Trophoblast cell (in vitro differentiated cells and primary cell): ENCODE data around the gene DNAJC16. TPM values are rescaled to one million over a fixed set of nuclear protein-coding genes. Genes with fewer than 3 reads are reported as not detected.

Experiments
- DNase-seq, 2 donors: peaks; one replicate each; pipeline ENCODE4 v3.0.0-alpha.2; 2016
- H2AFZ ChIP-seq: 2 replicates; pipeline ENCODE4 v1.6.1; 2013; ENCODE audit warnings: low read length, moderate library complexity, mild to moderate bottlenecking; ENCODE audit not compliant: insufficient read depth, poor library complexity
- H2AK5ac ChIP-seq: 2 replicates; pipeline ENCODE4 v1.6.1; 2013; ENCODE audit warnings: mild to moderate bottlenecking, low read length
- H2BK120ac ChIP-seq: 2 replicates; pipeline ENCODE4 v1.6.1; 2013; ENCODE audit warnings: low read length, mild to moderate bottlenecking, moderate library complexity; ENCODE audit not compliant: insufficient read depth, poor library complexity
- H2BK12ac ChIP-seq: 2 replicates; pipeline ENCODE4 v1.6.1; 2013; ENCODE audit warnings: mild to moderate bottlenecking, low read length, moderate library complexity
- H2BK5ac ChIP-seq: 2 replicates; pipeline ENCODE4 v1.6.1; 2013; ENCODE audit warnings: low read length, low read depth, moderate library complexity, mild to moderate bottlenecking; ENCODE audit not compliant: poor library complexity
- H3K14ac ChIP-seq: 2 replicates; pipeline ENCODE4 v1.6.1; 2013; ENCODE audit warnings: mild to moderate bottlenecking, low read length
- H3K18ac ChIP-seq: 2 replicates; pipeline ENCODE4 v1.6.1; 2013; ENCODE audit warnings: mild to moderate bottlenecking, low read length
- H3K23ac ChIP-seq: 2 replicates; pipeline ENCODE4 v1.6.1; 2013; ENCODE audit warnings: low read length
- H3K27ac ChIP-seq: 2 replicates; pipeline ENCODE4 v1.5.1; 2013; ENCODE audit warnings: low read depth, mild to moderate bottlenecking, inconsistent platforms, low read length, moderate library complexity
- H3K27me3 ChIP-seq: 2 replicates; pipeline ENCODE4 v1.6.1; 2013; ENCODE audit warnings: inconsistent platforms, mild to moderate bottlenecking, low read length, moderate library complexity; ENCODE audit not compliant: insufficient read depth
- H3K36me3 ChIP-seq, 2 experiments: 1 replicate in 1 of 2; 2 replicates in 1 of 2; pipeline ENCODE4 v1.6.1; 2013; ENCODE audit warnings: low read length in 2 of 2, mild to moderate bottlenecking in 2 of 2, moderate library complexity in 1 of 2; ENCODE audit not compliant: insufficient read depth in 2 of 2, control insufficient read depth in 1 of 2
- H3K4ac ChIP-seq: 2 replicates; pipeline ENCODE4 v1.6.1; 2013; ENCODE audit warnings: low read depth, mild to moderate bottlenecking, low read length, moderate library complexity
- H3K4me1 ChIP-seq, 2 experiments: 1 replicate in 1 of 2; 2 replicates in 1 of 2; pipeline ENCODE4 v1.6.1; 2013; ENCODE audit warnings: low read length in 2 of 2, mild to moderate bottlenecking in 2 of 2, moderate library complexity in 1 of 2; ENCODE audit not compliant: insufficient read depth in 2 of 2, control insufficient read depth in 1 of 2
- H3K4me2 ChIP-seq: 2 replicates; pipeline ENCODE4 v1.6.1; 2013; ENCODE audit warnings: inconsistent platforms, mild to moderate bottlenecking, low read length, moderate library complexity
- H3K4me3 ChIP-seq: 2 replicates; pipeline ENCODE4 v1.5.1; 2013; ENCODE audit warnings: mild to moderate bottlenecking, low read depth, low read length, inconsistent platforms
- H3K79me1 ChIP-seq: one replicate; pipeline ENCODE4 v1.6.1; 2013; ENCODE audit warnings: low read length
- H3K79me2 ChIP-seq: 2 replicates; pipeline ENCODE4 v1.6.1; 2013; ENCODE audit warnings: low read length, mild to moderate bottlenecking; ENCODE audit not compliant: control insufficient read depth, insufficient read depth, poor library complexity
- H3K9ac ChIP-seq: 2 replicates; pipeline ENCODE4 v1.6.1; 2013; ENCODE audit warnings: mild to moderate bottlenecking, low read length
- H3K9me3 ChIP-seq: 2 replicates; pipeline ENCODE4 v1.6.1; 2013; ENCODE audit warnings: low read depth, mild to moderate bottlenecking, control low read depth, inconsistent platforms, low read length; ENCODE audit not compliant: insufficient read depth
- H4K12ac ChIP-seq: 2 replicates; pipeline ENCODE4 v1.6.1; 2013; ENCODE audit warnings: low read depth, mild to moderate bottlenecking, low read length, moderate library complexity
- H4K8ac ChIP-seq: 2 replicates; pipeline ENCODE4 v1.6.1; 2013; ENCODE audit warnings: low read depth, mild to moderate bottlenecking, low read length, moderate library complexity
- H4K91ac ChIP-seq: one replicate; pipeline ENCODE4 v1.6.1; 2013; ENCODE audit warnings: low read depth, mild to moderate bottlenecking, low read length, moderate library complexity
- WGBS: extraction: QIAGEN DNeasy Blood & Tissue Kit; methylation state at CpG from one replicate; pipeline ENCODE4 v1.1.7; 2013; ENCODE audit warnings: missing lambda C conversion rate; ENCODE audit not compliant: insufficient read length, insufficient coverage; ENCODE audit errors: extremely low coverage; 5-methylcytosine and 5-hydroxymethylcytosine counted together
- polyA plus RNA-seq: library from polyadenylated mRNA; stranded (reverse); fragments of 200-250 nt; gene quantifications from 2 replicates; pipeline ENCODE4 v1.2.3, GENCODE V29; 2013

The DNAJC16 gene
- polyA plus RNA-seq: 9.9 and 10.1 TPM in 2 replicates

DNA sequence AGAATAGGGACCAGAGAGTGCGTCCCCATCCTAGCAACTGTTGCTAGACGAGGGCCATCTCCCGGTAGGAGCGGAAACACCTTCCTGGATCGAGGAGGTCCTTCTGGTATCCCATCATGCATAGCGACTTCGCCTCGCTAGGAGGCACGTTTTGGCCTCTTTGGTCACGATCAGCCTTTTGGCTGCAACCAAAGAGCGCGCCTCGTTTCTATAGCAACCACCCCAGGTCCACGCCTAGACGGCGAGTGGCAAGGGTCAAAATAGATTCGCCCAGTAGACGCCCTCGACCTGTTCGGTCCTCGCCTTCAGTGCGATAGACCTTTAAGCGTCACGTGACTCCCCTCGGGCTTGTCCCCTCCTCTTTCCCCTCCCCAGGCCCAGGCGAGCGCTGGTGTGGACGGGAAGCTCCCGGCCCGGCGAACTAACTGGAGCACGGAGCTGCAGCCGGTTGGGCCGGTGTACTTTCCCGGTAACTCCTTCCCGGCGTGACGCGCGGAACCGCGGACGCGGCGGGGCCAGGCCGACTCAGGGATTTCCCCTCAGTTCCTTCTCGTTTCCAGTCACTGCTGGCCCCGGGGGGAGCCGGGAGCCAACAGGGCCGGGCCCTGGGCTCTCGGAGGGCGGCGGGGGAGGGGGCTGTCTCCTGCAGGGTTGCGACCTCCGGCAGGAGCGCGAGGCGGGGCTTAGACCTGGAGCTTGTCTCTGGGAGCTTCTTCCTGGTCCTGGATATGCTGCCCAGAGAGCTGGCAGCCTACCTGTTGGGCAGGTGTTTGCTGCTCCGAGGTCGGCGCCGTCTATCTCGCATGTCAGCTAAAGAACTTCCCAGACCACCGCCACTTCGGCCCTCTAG, at the start of gene DNAJC16:
TSS of gene DNAJC16 (plus strand) at position 359 of the 850 bp plus-strand sequence. CDS start 2,258 bp downstream, outside the sequence.
- Histone ChIP-seq H3K14ac (peak within 1 kb of the TSS; percentile 81), H3K4me3 (peak within 1 kb of the TSS; percentile 85), H3K9ac (peak within 1 kb of the TSS; percentile 92), H4K91ac (peak within 1 kb of the TSS; percentile 56), H2BK12ac (no peak within 1 kb of the TSS), H3K79me2 (peaks cover 3% of the 10 kb centered on the region), H3K27me3 (no peaks in the 10 kb centered on the region), H3K4me1 (peaks cover 5 to 6% of the 10 kb centered on the region in 2 experiments), H2BK120ac (no peak within 1 kb of the TSS), H4K8ac (peak within 1 kb of the TSS; percentile 82), H3K79me1 (peaks cover 11% of the 10 kb centered on the region), H2AFZ (peak within 1 kb of the TSS; percentile 60), H3K23ac (no peak within 1 kb of the TSS), H3K27ac (peak within 1 kb of the TSS; percentile 92), H2AK5ac (no peak within 1 kb of the TSS), H3K36me3 (peaks cover 0 to 7% of the 10 kb centered on the region in 2 experiments), H2BK5ac (peak within 1 kb of the TSS; percentile 74), H4K12ac (peak within 1 kb of the TSS; percentile 88), H3K18ac (peak within 1 kb of the TSS; percentile 86), H3K4me2 (peak within 1 kb of the TSS; percentile 94), H3K9me3 (no peaks in the 10 kb centered on the region), H3K4ac (peak within 1 kb of the TSS; percentile 51)
- DNase-seq: peak; percentile 100
- WGBS: no CpG with 5 or more reads among the region's 65 CpGs

GRCh38 chr1:15476927-15477326, 49.7 kb upstream of the DNAJC16 start:
- H2BK120ac ChIP-seq: no peak overlapping the region
- H4K12ac ChIP-seq: no peak overlapping the region
- H3K36me3 ChIP-seq: no peaks in the 10 kb centered on the region
- no peak overlapping the region for H3K14ac ChIP-seq
- no peak overlapping the region for H3K4me3 ChIP-seq
- H3K4me1 ChIP-seq: no peaks in the 10 kb centered on the region
- H2BK12ac ChIP-seq: no peak overlapping the region
- H4K8ac ChIP-seq: no peak overlapping the region
- DNase-seq: no peak
- H3K79me1 ChIP-seq: no peaks in the 10 kb centered on the region
- no peak overlapping the region for H3K4ac ChIP-seq
- no peak overlapping the region for H3K18ac ChIP-seq
- H3K79me2 ChIP-seq: no peaks in the 10 kb centered on the region
- no peak overlapping the region for H4K91ac ChIP-seq
- no peak overlapping the region for H2AK5ac ChIP-seq
- whole genome bisulfite sequencing: no CpG with 5 or more reads among the region's 3 CpGs
- no peaks in the 10 kb centered on the region for H3K27me3 ChIP-seq
- no peak overlapping the region for H3K23ac ChIP-seq
- H2AFZ ChIP-seq: no peak overlapping the region
- H3K9me3 ChIP-seq: peaks cover 3% of the 10 kb centered on the region
- no peak overlapping the region for H3K27ac ChIP-seq
- H2BK5ac ChIP-seq: no peak overlapping the region
- no peak overlapping the region for H3K4me2 ChIP-seq
- no peak overlapping the region for H3K9ac ChIP-seq

DNA sequence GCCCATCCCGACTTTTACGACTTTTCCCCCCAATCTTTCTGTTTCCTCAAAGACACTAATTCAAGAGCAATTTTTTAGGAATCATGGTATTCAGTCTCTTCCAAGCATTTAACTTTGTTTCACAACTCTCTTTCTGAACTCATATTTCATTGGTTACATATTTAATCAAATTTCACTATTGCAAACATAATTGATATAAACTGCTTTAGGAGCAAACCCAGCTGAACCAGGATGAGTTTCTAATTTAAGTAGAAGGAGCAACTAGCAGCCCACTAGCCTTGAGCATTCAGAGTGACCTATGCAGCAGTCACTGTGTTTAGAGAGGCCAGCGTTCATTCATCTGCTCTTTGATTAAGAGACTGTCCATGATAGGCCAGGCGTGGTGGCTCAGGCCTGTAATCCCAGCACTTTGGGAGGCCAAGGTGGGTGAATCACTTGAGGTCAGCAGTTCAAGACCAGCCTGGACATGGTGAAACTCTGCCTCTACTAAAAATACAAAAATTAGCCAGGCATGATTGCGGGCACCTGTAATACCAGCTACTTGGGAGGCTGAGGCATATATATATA, 48.9 kb upstream of the DNAJC16 start:
- Histone ChIP-seq H2AFZ (no peak overlapping the region), H3K14ac (no peak overlapping the region), H3K27me3 (no peaks in the 10 kb centered on the region), H3K27ac (no peak overlapping the region), H2BK5ac (no peak overlapping the region), H3K4ac (no peak overlapping the region), H3K36me3 (no peaks in the 10 kb centered on the region), H2AK5ac (no peak overlapping the region), H3K9ac (no peak overlapping the region), H4K12ac (no peak overlapping the region), H3K4me3 (no peak overlapping the region), H3K4me1 (no peaks in the 10 kb centered on the region), H3K79me2 (no peaks in the 10 kb centered on the region), H3K9me3 (peaks cover 2% of the 10 kb centered on the region), H3K4me2 (no peak overlapping the region), H2BK120ac (no peak overlapping the region), H3K79me1 (no peaks in the 10 kb centered on the region), H3K18ac (no peak overlapping the region), H4K8ac (no peak overlapping the region), H2BK12ac (no peak overlapping the region), H3K23ac (no peak overlapping the region), H4K91ac (no peak overlapping the region)
- WGBS: no CpG with 5 or more reads among the region's 5 CpGs
- no peak for DNase-seq

DNA sequence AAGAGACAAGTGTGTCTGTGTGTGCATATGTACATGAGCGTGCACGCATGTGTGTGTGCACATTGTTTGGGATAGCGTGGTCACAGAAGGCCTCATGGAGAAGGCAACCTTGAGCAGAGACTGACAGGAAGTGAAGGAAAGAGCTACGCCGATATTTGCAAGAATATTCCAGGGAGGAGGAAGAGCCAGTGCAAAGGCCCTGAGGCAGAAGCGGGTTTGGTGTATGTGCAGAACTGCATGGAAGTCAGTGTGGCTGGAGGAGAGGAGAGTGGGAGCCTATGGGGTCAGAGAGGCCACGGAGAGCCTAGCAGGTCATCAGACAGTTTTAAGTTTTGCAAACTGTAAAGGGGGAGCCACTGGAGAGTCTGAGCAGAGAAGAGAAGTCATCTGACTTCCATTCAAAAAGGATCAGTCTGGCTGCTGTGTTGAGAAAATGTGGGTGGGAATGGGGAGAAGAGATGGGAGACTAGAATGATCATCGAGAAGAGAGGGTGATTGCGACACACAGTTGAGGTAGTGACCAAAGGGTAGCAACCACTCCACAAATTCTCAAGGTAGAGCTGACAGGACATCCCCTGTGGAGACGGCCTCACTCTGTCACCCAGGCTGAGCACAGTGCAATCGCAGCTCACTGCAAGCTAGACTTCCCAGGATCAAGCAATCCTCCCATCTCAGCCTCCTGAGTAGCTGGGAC, 46.8 kb upstream of the DNAJC16 start:
- H4K91ac ChIP-seq: no peak overlapping the region
- H3K4me2 ChIP-seq: no peak overlapping the region
- no peak overlapping the region for H3K18ac ChIP-seq
- no peak overlapping the region for H2BK12ac ChIP-seq
- no peak overlapping the region for H3K4ac ChIP-seq
- H3K27me3 ChIP-seq: no peaks in the 10 kb centered on the region
- no peaks in the 10 kb centered on the region for H3K4me1 ChIP-seq
- H4K12ac ChIP-seq: no peak overlapping the region
- no peak overlapping the region for H3K27ac ChIP-seq
- H3K9me3 ChIP-seq: peaks cover 1% of the 10 kb centered on the region
- no peak overlapping the region for H2BK5ac ChIP-seq
- no peak overlapping the region for H3K23ac ChIP-seq
- H3K36me3 ChIP-seq: no peaks in the 10 kb centered on the region
- DNase-seq: no peak
- H3K79me2 ChIP-seq: no peaks in the 10 kb centered on the region
- H4K8ac ChIP-seq: no peak overlapping the region
- no peak overlapping the region for H3K4me3 ChIP-seq
- no peak overlapping the region for H3K9ac ChIP-seq
- H3K14ac ChIP-seq: no peak overlapping the region
- no peak overlapping the region for H2AFZ ChIP-seq
- no peak overlapping the region for H2AK5ac ChIP-seq
- no peak overlapping the region for H2BK120ac ChIP-seq
- H3K79me1 ChIP-seq: no peaks in the 10 kb centered on the region
- 100% methylated on average over 2 of the region's 11 CpGs for WGBS
